Brain microvascular endothelial cell (primary cell): ENCODE data around the gene UPK1B.
A peak's percentile ranks its signal among the peaks of the same experiment; 100 is the strongest.

ENCODE experiments used
- DNase-seq: peaks from one replicate; pipeline ENCODE4 v3.0.0-alpha.2; 2020
- H3K27ac ChIP-seq: fragments of 250-450 bp; sonication (Bioruptor Pico); 2 replicates; pipeline ENCODE4 v1.5.1; 2020; ENCODE audit warnings: mild to moderate bottlenecking, moderate library complexity
- H3K27me3 ChIP-seq: fragments of 250-450 bp; sonication (Bioruptor Pico); replicated peaks from 2 replicates; pipeline ENCODE4 v1.5.1; 2020; ENCODE audit warnings: mild to moderate bottlenecking
- H3K36me3 ChIP-seq: fragments of 250-450 bp; sonication (Bioruptor Pico); replicated peaks from 2 replicates; pipeline ENCODE4 v1.5.1; 2020; ENCODE audit warnings: mild to moderate bottlenecking
- H3K4me3 ChIP-seq: 2 replicates; pipeline ENCODE4 v1.5.1; 2011; ENCODE audit warnings: low read depth, mild to moderate bottlenecking, control low read depth, low read length, moderate library complexity
- in situ Hi-C: cut with HindIII; loops from 2 replicates; pipeline ENCODE4 v1.10.0; 2017; ENCODE audit warnings: low sequenced_read_pairs, low pct_ligation_motif_present
- TF ChIP-seq, protein P1 (sequence below): IDR thresholded peaks from 2 replicates; pipeline ENCODE4 v1.5.1; 2011; ENCODE audit warnings: low read depth, mild to moderate bottlenecking, moderate library complexity, low read length, control low read depth, inconsistent platforms; ENCODE audit errors: missing control alignments

Gene UPK1B

DNA sequence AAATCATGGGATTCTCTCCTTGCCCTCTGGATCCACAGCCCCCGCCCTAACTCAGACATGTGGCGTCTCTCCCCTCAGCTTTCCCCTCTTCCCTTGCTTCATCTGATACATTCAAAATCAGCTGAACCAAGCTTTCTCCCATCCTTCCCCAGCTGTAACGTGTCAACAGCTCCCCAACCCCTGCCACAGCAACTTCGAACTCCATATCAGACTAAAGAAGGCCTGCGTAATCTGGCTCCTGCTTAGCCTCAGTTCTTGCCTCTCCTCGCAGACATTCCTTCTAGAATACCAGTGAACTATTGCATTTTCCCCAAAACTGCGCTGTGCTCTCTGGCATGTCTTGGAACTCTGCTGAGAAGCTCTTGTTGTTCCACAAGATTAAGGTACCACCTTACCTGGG is 49.0 kb downstream of the UPK1B start:
- DNase-seq: no peak
- H3K36me3 ChIP-seq: peaks cover 17% of the 10 kb centered on the region
- no peak overlapping the region for H3K27ac ChIP-seq
- H3K27me3 ChIP-seq: no peaks in the 10 kb centered on the region
- in situ Hi-C loops: no loop called here
- TF ChIP-seq, protein P1, sequence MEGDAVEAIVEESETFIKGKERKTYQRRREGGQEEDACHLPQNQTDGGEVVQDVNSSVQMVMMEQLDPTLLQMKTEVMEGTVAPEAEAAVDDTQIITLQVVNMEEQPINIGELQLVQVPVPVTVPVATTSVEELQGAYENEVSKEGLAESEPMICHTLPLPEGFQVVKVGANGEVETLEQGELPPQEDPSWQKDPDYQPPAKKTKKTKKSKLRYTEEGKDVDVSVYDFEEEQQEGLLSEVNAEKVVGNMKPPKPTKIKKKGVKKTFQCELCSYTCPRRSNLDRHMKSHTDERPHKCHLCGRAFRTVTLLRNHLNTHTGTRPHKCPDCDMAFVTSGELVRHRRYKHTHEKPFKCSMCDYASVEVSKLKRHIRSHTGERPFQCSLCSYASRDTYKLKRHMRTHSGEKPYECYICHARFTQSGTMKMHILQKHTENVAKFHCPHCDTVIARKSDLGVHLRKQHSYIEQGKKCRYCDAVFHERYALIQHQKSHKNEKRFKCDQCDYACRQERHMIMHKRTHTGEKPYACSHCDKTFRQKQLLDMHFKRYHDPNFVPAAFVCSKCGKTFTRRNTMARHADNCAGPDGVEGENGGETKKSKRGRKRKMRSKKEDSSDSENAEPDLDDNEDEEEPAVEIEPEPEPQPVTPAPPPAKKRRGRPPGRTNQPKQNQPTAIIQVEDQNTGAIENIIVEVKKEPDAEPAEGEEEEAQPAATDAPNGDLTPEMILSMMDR: no peak
- H3K4me3 ChIP-seq: no peak overlapping the region

- in situ Hi-C loops: no loop called here
- Histone ChIP-seq H3K27ac (no peak overlapping the region), H3K27me3 (no peaks in the 10 kb centered on the region), H3K36me3 (peaks cover 12% of the 10 kb centered on the region), H3K4me3 (no peak overlapping the region)
- TF ChIP-seq, protein P1: peak; percentile 29
- no peak for DNase-seq
Observed at GRCh38 chr3:119223511-119223910, 50.1 kb downstream of the UPK1B start.

- no peak for DNase-seq
- in situ Hi-C loops: no loop called here
- peaks cover 14% of the 10 kb centered on the region for H3K36me3 ChIP-seq
- no peaks in the 10 kb centered on the region for H3K27me3 ChIP-seq
- H3K27ac ChIP-seq: no peak overlapping the region
- no peak overlapping the region for H3K4me3 ChIP-seq
- TF ChIP-seq, protein P1: no peak
Observed at GRCh38 chr3:119225121-119225520, 51.7 kb downstream of the UPK1B start.

- DNase-seq: no peak
- H3K36me3 ChIP-seq: peaks cover 14% of the 10 kb centered on the region
- H3K27me3 ChIP-seq: no peaks in the 10 kb centered on the region
- no peak overlapping the region for H3K27ac ChIP-seq
- in situ Hi-C loops: no loop called here
- TF ChIP-seq, protein P1: no peak
- H3K4me3 ChIP-seq: no peak overlapping the region
Observed at GRCh38 chr3:119227070-119227850, 53.9 kb downstream of the UPK1B start.

- in situ Hi-C loops: no loop called here
- H3K27me3 ChIP-seq: no peaks in the 10 kb centered on the region
- no peak overlapping the region for H3K27ac ChIP-seq
- H3K4me3 ChIP-seq: no peak overlapping the region
- TF ChIP-seq, protein P1: no peak
- DNase-seq: no peak
- H3K36me3 ChIP-seq: peaks cover 7% of the 10 kb centered on the region
Observed at GRCh38 chr3:119228373-119229145, 55.2 kb downstream of the UPK1B start.
